Epithelial cell of prostate (primary cell): ENCODE data around the gene SPSB2.

Experiments
- DNase-seq: peaks from one replicate; pipeline ENCODE4 v3.0.0-alpha.2; 2011; ENCODE audit warnings: low read depth, low spot score
- H3K27ac ChIP-seq: fragments of 450-650 bp; 2 replicates; pipeline ENCODE4 v1.5.1; 2017; ENCODE audit warnings: mild to moderate bottlenecking

SPSB2 gene

DNA sequence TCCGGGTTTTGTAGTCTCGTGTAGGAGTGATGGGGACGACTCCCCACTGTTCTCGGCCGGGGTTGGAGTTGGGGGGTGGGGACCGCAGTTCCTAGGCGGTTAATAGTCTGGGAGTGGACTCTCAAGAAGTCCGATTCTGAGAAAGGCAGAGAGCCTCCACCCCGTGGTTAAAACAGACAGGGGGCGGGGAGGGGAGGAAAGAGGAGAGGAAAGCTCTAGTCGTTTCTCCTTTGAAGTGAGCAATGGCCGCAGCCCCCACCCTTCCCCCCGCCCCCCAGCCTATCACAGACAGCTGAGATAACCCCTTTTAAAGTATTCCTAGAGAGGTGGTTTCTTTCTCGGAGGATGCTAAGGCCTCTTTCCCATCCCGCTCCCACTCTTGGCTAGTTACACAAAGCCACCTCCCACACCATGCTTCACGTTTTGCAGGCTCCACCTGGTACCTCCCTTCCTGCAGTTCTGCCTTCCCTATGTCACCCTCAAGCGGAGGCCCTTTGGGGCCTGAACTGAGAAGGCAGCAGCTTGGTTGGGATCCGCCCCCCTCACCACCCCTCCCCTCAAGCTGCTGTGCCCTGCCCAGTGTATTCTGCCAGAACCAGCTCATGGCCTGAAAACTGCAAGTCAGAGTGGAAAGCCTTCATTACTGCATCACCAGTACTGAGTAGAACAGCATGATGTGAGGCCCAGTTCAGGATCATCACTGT lies 20.3 kb downstream of the SPSB2 start:
- H3K27ac ChIP-seq, result peak overlapping the region; percentile 66
- peak; percentile 62 for DNase-seq

DNA sequence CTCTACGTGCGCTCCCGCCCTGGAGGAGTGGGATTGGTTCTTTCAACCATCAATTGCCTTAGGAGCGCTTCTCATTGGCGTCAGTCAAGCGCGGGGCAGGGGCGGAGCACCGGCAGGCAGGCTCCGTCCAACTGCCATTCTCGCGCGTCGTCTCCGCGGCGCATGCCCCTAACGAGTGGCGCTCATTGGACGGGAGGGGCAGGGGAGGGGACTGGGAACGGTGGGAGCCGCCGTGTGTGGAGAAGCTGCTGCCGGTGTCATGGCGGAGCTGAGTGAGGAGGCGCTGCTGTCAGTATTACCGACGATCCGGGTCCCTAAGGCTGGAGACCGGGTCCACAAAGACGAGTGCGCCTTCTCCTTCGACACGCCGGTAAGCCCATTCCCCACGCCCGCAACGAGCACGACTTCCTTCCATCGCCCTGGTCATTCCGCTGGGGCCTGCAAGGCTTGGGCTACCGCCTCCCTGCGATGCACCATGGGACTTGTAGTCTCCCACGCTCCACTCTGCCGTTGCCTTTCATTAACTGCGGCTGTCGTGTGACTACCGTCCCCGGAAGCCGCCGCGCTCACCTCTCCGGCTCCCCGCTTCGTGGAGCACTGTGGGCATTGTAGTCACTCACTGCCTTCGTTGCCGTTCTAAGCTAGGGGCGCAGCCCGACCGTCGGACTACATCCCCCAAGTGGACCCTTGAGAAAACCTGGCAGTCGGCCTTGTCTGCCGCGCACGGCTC lies 21.0 kb downstream of the SPSB2 start, which contains the start of gene USP5:
TSS of gene USP5 (plus strand) at position 230 of the 730 bp plus-strand sequence. CDS start at position 260, 30 bp downstream.
- peak; percentile 99 for DNase-seq
- peak within 1 kb of the TSS; percentile 66 for H3K27ac ChIP-seq

DNA sequence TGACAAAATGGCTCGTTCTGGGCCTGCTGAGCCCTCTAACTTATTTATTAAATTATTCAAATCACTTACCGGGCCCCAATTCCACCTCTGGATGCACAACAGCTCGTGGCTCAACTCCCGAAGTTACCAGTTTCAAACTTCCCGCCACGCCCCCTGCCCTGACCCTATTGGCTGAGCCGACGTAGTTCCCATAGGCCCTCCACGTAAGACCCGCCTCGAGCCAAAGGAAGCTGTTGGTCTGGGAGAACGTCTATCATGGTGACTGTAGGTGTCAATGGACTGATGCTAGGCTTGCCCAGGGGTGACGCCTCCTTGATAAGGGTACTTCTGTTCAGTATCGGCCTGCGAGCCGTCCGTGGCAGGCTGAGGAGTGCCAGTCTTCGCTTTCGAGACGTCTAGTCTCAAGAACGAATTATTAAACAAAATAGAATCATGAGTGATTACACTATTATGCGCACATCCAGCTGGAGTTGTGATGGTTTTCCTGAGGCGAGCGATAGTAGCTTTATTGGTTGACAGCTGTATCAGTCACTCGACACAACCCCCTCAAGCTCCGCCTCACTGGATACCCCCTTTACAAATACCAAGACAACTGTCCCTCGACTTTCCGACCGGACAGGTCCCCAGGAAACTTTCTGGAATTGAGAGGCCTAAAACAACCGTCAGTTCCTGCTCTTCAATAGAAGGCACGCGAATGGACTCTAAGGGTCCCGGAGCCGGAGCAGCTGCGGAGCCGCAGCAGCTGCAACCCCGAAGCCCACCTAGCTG lies 21.8 kb downstream of the SPSB2 start, which contains the start of gene CDCA3:
TSS of gene CDCA3 (minus strand) at position 134 of the 768 bp plus-strand sequence. CDS start 334 bp downstream, outside the sequence.
- peak; percentile 97 for DNase-seq
- peak within 1 kb of the TSS; percentile 66 for H3K27ac ChIP-seq

DNA sequence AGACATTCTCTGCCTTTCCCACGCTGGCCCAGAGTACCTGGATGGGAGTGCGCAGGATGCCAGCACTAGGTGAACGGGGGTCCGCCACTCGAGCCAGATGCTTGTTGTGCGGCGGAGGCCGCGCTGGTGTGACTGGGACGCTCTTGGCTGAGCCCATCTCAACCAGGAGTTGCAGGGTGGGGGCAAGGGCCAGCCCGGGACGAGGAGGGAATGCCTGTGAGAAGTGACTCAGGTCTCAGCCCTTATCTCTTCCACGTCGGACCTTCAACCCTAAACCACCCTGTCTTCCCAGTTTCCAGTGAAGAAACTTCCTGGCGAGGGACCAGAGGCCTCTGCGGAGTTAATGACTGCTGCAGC lies 22.3 kb downstream of the SPSB2 start:
- no peak overlapping the region for H3K27ac ChIP-seq

DNA sequence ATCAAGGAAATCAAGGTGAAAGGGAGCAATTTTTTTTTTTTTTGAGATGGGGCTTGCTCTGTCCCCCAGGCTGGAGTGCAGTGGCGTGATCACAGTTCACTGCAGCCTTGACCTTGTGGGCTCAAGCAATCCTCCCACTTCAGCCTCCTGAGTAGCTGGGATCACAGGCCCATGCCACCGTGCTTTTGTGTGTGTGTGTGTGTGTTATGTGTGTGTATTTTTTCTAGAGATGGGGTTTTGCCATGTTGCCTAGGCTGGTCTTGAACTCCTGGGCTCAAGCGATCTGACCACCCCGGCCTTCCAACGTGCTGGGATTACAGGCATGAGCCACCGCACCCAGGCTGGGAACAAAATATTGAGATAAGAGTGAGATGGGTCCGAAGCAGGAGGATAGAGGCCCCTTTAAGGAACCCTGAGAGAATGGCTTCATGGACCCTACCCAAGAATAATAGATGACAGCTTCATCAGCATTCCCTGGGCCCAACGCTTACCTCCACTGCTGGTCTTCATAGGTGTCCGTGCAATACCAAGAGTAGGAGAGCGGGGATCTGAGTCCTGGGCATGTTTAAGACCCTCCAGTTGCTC lies 23.0 kb downstream of the SPSB2 start:
- no peak for DNase-seq
- H3K27ac ChIP-seq, result no peak overlapping the region

More for the DNA sequence above, 22.3 kb downstream of the SPSB2 start:
- no peak for DNase-seq

DNA sequence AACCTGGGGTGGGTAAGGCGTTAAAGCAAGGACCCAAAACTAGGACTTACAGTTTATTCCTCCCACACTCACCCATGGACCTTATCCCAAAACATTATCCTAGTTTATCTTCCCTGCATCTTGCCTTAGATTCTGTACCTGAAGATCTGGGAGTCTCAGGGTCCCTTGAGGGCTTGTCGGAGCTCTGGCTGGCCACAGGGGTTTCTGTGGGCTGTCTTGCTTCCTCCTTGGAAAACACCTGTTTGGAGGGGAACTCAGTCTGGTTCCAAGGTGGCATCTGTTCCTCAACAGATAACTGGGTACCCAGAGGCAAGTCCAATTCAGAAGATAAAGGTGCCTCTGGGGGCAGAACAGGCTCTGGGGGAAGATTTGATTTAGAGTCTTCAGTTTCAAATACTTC lies 23.7 kb downstream of the SPSB2 start:
- no peak for DNase-seq
- H3K27ac ChIP-seq, result no peak overlapping the region

DNA sequence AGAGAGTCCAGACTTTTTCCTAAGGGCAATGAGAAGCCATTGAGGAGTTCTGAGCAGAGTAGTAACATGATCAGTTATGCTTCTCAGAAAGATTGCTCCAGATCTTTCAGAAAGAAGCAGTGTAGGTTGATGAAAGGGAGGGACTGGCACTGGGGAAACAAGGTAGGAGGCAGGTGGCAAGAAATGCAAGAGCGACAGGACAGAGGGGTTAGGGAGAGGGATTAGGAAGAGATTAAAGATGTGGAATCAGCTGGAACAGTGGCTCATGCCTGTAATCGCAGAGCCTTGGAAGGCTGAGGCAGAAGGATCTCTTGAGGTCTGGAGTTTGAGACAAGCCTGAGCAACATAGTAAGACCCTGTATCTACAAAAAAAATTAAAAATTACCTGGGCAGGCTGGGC lies 25.4 kb downstream of the SPSB2 start:
- DNase-seq, result no peak
- H3K27ac ChIP-seq, result no peak overlapping the region

DNA sequence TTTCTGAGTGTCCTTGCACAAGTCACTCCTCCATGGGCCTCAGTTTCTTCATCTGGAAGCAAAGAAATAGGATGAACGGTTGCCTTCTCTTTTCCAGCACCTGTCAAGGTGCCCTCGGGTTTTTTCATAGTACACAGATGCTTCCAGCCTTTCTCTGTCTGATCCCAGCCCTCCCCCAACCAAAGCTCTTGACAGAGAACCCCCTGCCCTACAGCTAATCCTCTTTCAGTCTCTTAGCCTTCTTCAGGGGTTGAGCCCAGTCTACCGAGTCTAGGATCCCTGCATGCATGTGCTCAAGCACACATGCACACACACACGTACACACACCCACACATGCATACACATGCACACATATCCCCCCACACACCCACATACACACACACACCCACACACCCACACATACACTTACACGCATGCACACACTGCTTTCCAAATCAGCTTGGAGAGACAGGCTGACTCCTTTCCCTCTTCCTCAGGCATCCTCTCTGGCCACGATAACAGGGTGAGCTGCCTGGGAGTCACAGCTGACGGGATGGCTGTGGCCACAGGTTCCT lies 26.7 kb downstream of the SPSB2 start:
- no peak for DNase-seq
- H3K27ac ChIP-seq, result no peak overlapping the region

DNA sequence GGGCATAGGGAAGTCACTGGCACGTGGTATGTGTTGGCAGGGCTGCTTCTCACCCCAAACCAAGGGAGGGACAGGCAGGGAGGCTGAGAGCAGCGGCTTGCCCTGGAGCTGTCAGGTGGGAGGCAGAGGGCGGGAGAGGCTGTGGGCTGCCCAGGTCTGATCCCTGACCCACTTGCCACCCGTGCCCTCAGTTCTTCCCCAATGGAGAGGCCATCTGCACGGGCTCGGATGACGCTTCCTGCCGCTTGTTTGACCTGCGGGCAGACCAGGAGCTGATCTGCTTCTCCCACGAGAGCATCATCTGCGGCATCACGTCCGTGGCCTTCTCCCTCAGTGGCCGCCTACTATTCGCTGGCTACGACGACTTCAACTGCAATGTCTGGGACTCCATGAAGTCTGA lies 27.7 kb downstream of the SPSB2 start:
- no peak for DNase-seq
- no peak overlapping the region for H3K27ac ChIP-seq

DNA sequence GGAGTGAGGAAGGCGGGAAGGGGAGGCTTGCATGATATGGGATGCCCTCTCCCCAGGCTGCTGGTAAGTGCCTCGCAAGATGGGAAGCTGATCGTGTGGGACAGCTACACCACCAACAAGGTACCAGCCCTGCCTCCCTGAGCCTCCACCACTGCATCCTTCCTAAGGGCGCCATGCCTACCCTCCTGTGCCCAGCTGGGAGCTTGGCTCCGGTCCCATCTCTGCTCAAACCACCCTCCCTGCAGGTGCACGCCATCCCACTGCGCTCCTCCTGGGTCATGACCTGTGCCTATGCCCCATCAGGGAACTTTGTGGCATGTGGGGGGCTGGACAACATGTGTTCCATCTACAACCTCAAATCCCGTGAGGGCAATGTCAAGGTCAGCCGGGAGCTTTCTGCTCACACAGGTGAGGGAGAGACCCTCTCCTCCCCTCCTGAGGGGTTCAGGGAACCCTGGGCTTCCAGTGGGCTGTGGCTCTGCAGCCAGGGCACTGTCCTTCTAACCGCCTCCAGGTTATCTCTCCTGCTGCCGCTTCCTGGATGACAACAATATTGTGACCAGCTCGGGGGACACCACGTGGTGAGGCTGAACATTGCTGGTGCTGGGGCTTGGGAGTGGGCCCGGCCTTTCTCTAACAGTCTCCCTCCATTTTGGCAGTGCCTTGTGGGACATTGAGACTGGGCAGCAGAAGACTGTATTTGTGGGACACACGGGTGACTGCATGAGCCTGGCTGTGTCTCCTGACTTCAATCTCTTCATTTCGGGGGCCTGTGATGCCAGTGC lies 29.8 kb downstream of the SPSB2 start:
- DNase-seq, result no peak
- no peak overlapping the region for H3K27ac ChIP-seq

DNA sequence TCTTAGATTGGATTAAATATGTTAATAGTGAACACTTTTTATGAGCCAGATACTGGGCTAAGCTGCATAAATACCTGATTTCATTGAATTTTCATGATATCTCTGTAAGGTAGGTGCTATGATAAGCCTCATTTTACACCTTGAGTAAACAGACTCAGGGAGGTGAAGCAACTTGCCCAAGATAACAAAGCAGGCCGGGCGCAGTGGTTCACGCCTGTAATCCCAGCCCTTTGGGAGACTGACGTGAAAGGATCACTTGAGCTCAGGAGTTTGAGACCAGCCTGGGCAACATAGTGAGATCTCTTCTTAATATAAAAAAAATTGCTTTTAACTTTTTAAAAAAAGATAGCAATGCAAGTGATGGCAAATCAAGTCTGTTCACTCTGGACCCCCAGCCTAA lies 31.0 kb downstream of the SPSB2 start:
- DNase-seq, result no peak
- H3K27ac ChIP-seq, result no peak overlapping the region

DNA sequence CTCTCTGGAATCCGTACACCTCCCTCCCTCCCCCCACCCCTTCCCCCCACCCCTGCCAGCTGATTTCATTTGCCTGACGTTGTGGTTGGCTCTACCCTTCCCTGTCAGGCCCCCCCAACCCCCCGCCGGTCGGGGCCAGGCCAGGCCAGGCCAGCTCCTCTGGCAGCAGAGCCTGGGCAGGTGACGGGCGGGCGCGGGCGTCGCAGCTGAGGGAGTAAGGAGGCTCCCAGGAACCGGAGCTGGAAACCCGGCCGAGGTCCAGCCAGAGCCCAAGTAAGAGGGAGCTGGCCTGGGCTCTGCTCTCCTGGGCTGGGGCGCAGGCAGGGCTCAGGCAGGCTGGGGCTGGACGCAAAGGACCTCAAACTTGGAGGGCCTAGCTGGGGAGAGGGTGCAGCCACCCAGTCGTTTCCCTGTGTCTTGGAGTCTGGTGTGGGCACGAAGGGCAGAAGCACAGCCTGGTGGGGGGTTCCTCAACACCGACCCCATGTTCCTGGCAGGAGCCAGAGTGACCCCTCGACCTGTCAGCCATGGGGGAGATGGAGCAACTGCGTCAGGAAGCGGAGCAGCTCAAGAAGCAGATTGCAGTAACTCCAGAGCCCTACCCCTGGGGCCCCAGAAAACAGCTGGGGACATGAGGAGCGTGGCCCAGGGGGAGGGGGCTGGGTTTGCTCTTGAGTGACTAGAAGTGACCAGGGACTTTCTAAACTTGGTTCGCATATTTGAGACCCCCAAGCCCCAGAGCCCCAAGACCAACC lies 32.2 kb downstream of the SPSB2 start, which contains the start of gene GNB3:
TSS of gene GNB3 (plus strand) at position 165 of the 755 bp plus-strand sequence. CDS start at position 528, 363 bp downstream.
- no peak for DNase-seq
- no peak within 1 kb of the TSS for H3K27ac ChIP-seq

DNA sequence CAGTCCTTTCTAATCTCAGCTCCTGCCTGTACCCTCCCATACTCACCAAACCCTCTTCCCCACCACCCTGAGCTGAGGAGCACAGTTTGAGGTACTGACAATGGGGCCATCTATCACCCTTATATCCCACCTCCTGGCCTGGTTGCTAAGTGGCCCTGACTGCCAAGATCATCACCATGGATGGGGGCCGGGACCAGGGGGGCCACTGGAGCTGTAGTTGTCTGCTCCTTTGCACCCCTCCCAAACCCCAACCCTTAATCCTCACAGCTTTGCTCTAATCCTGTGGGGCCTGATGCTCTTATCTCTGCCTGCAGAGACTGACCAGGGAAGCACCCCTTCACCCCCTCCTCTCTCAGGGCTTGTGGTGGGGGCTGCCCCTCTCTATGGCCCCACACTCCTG lies 32.8 kb downstream of the SPSB2 start:
- DNase-seq, result no peak
- H3K27ac ChIP-seq, result no peak overlapping the region

DNA sequence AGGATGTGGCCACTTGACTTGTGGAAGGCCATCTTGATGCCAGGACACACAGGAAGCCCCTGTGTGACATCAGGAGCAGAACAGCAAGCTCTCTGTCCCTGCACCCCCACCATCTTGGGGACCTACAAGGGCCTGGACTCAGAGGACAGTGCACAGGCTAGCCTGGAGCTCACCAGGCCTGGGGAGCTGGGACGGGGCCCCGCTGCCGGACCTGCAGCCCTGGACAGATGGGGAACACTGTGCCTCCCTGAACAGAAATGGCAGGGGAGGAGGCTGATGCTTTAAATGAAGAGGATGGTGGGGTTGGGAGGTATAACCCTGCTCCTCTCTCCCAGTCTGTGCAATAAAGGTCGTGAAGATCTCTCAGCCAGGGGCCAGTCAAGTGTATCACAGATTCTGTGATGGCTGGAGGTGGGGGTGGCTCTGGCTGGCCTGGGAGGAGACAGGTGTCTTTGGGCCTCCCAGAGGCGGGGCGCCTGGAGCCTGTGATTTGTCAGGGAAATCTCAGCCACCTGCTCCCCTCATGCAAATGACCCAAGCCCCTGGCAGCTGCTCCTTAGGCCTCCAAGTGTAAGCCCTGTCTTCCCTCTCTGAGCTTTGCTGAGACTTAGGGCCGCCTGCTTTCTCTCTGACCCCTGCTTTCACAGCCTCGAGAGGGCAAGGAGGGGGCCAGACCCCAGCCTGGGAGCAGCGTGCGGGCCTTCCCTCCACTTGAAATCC lies 33.5 kb downstream of the SPSB2 start:
- no peak overlapping the region for H3K27ac ChIP-seq
- DNase-seq, result no peak

DNA sequence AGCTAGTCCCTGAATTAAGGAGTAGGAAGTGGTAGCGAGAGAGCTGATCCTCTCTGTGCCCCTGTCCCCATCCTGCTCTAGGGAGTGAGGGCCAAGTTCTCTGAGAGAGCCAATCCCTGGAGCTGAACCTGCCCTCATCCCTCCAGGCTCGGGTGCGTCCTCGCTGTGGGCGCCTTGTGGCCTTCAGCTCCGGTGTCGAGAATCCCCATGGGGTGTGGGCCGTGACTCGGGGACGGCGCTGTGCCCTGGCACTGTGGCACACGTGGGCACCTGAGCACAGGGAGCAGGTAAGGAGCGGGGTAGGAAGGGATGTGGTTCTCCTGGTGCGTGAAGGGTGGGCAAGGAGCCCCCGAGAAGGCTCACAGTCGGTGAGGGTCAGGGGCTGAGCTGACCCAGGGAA lies 34.2 kb downstream of the SPSB2 start:
- no peak overlapping the region for H3K27ac ChIP-seq
- DNase-seq, result no peak

DNA sequence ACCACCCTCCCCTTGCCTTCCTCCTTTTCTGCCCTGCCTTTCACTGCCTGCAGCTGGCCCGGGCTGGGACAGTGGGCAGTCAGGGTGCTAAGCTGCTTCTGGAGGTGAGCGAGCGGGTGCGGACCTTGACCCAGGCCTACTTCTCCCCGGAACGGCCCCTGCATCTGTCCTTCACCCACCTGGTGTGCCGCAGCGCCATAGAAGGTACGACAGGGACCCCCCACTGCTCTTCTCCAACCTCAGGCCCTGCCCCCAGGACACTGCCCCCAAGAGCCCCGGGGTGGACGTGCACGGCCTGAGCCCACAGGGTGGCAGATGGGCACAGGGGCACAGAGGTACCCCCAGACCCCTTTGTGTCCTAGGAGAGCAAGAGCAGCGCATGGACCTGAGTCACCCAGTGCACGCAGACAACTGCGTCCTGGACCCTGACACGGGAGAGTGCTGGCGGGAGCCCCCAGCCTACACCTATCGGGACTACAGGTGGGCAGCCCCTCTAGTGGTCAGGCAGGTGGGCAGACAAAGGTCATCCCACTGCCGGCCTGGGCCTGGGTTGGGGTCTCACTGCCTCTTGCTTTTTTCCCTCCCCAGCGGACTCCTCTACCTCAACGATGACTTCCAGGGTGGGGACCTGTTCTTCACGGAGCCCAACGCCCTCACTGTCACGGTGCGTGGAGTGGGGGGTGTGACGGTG lies 35.6 kb downstream of the SPSB2 start:
- H3K27ac ChIP-seq, result no peak overlapping the region
- no peak for DNase-seq

DNA sequence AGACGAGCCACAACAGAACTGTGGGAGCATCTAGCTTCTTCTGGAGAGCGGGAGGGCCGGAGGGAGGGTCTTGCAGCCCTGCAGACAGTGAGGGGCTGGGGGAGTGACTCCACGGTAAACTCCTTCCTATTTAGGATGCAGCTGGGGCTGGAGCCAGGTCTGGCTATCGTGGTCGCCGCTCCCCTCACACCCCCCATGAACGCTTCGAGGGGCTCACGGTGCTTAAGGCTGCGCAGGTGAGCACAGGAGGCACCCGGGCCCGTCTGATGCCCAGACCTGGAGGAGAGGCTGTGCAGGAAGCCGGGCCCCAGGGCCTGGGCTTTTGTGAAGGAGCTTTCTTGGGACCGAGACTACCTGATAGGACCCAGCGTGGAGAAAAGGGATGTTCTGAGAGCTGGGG lies 36.3 kb downstream of the SPSB2 start:
- no peak overlapping the region for H3K27ac ChIP-seq
- no peak for DNase-seq

DNA sequence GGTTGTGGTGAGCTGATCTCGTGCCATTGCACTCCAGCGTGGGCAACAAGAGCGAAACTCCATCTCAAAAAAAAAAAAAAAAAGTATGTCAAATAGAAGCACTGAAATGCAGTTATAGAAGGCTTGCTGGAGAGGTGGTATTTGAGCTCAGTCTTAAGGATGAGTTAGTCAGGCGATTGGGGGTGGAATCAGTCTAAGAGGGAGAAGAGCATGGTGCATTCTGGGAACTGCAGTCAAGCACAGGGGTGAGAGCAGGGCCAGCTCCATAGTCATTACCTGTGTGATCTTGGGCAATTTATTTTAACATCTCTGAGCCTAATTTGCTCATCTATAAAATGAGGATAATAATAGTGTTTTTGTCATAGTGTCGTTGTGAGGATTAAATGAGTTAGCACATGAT lies 38.2 kb downstream of the SPSB2 start:
- no peak overlapping the region for H3K27ac ChIP-seq
- no peak for DNase-seq
